Hematopoietic multipotent progenitor cell treated with erythropoietin and hydrocortisone succinate and interleukin-3 and kit ligand, for 6 days (in vitro differentiated cells): ENCODE data around the gene UNC13D.
A peak's percentile ranks its signal among the peaks of the same experiment; 100 is the strongest.

Experiments
- DNase-seq: peaks from one replicate; pipeline ENCODE4 v3.0.0-alpha.2; 2015

UNC13D gene

GRCh38 chr17:75832652-75833400, 11.4 kb downstream of the UNC13D start:
- no peak for DNase-seq

- no peak for DNase-seq
Observed at GRCh38 chr17:75832164-75832651, 12.0 kb downstream of the UNC13D start.

GRCh38 chr17:75831032-75831571, 13.1 kb downstream of the UNC13D start:
- no peak for DNase-seq

GRCh38 chr17:75830164-75831031, 13.8 kb downstream of the UNC13D start:
- no peak for DNase-seq

GRCh38 chr17:75829747-75830146, 14.5 kb downstream of the UNC13D start:
- DNase-seq, result no peak

GRCh38 chr17:75828741-75829140, 15.5 kb downstream of the UNC13D start:
- DNase-seq, result no peak

GRCh38 chr17:75828076-75828400, 16.2 kb downstream of the UNC13D start:
- DNase-seq, result no peak

- DNase-seq, result peak; percentile 70
Observed at GRCh38 chr17:75827308-75828075, 16.7 kb downstream of the UNC13D start.

GRCh38 chr17:75826561-75827307, 17.5 kb downstream of the UNC13D start:
- no peak for DNase-seq

GRCh38 chr17:75825748-75826370, 18.3 kb downstream of the UNC13D start:
- no peak for DNase-seq

- DNase-seq, result no peak
Observed at GRCh38 chr17:75825149-75825552, 19.1 kb downstream of the UNC13D start.

GRCh38 chr17:75824666-75825065, 19.5 kb downstream of the UNC13D start:
- DNase-seq, result no peak

- no peak for DNase-seq
Observed at GRCh38 chr17:75824050-75824552, 20.1 kb downstream of the UNC13D start.

GRCh38 chr17:75823257-75824041, 20.8 kb downstream of the UNC13D start:
- DNase-seq, result no peak

- DNase-seq, result no peak
Observed at GRCh38 chr17:75822800-75823166, 21.4 kb downstream of the UNC13D start.

- DNase-seq, result no peak
Observed at GRCh38 chr17:75822119-75822799, 21.9 kb downstream of the UNC13D start.

GRCh38 chr17:75821552-75821951, 22.7 kb downstream of the UNC13D start:
- no peak for DNase-seq

- no peak for DNase-seq
Observed at GRCh38 chr17:75820094-75821080, 23.8 kb downstream of the UNC13D start.

GRCh38 chr17:75819678-75820077, 24.5 kb downstream of the UNC13D start:
- DNase-seq, result no peak
